Ishikawa (cell line): ENCODE measurements around the gene WNK4.

Experiments
- CEBPB ChIP-seq: IDR thresholded peaks from 2 replicates; pipeline ENCODE4 v1.6.1; 2012
- CREB1 ChIP-seq: IDR thresholded peaks from 2 replicates; pipeline ENCODE4 v1.6.1; 2012; ENCODE audit warnings: low read depth
- EGR1 ChIP-seq: IDR thresholded peaks from 2 replicates; pipeline ENCODE4 v1.6.1; 2012
- EP300 ChIP-seq: IDR thresholded peaks from 2 replicates; pipeline ENCODE4 v1.6.1; 2012; ENCODE audit warnings: borderline replicate concordance
- FOXM1 ChIP-seq: IDR thresholded peaks from 2 replicates; pipeline ENCODE4 v1.6.1; 2012; ENCODE audit warnings: low read depth, borderline replicate concordance
- MAX ChIP-seq: IDR thresholded peaks from 2 replicates; pipeline ENCODE4 v1.6.1; 2012
- NFIC ChIP-seq: IDR thresholded peaks from 2 replicates; pipeline ENCODE4 v1.6.1; 2012
- RAD21 ChIP-seq: IDR thresholded peaks from 2 replicates; pipeline ENCODE4 v1.6.1; 2012; ENCODE audit warnings: low read depth
- REST ChIP-seq: IDR thresholded peaks from 2 replicates; pipeline ENCODE4 v1.6.1; 2012; ENCODE audit warnings: low read depth, mild to moderate bottlenecking
- TAF1 ChIP-seq: IDR thresholded peaks from 2 replicates; pipeline ENCODE4 v1.6.1; 2012; ENCODE audit warnings: low read depth, mild to moderate bottlenecking
- TCF12 ChIP-seq: IDR thresholded peaks from 2 replicates; pipeline ENCODE4 v1.6.1; 2012; ENCODE audit warnings: low read depth
- TEAD4 ChIP-seq: IDR thresholded peaks from 2 replicates; pipeline ENCODE4 v1.6.1; 2012
- YY1 ChIP-seq: IDR thresholded peaks from 2 replicates; pipeline ENCODE4 v1.6.1; 2012; ENCODE audit warnings: low read depth
- ZBTB7A ChIP-seq: IDR thresholded peaks from 2 replicates; pipeline ENCODE4 v1.6.1; 2012; ENCODE audit warnings: low read depth
- TF ChIP-seq, protein P1 (sequence below): IDR thresholded peaks from 2 replicates; pipeline ENCODE4 v1.6.1; 2012

WNK4 gene

GRCh38 chr17:42773290-42774035, 6.9 kb upstream of the WNK4 start, which contains the start of gene VPS25:
TSS of gene VPS25 (plus strand) at chr17:42773449. CDS start at chr17:42773476, 27 bp downstream.
- TF ChIP-seq, protein P1, sequence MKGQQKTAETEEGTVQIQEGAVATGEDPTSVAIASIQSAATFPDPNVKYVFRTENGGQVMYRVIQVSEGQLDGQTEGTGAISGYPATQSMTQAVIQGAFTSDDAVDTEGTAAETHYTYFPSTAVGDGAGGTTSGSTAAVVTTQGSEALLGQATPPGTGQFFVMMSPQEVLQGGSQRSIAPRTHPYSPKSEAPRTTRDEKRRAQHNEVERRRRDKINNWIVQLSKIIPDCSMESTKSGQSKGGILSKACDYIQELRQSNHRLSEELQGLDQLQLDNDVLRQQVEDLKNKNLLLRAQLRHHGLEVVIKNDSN: peak; percentile 61
- TF ChIP-seq TCF12 (peak; percentile 82), EP300 (no peak), TAF1 (peak; percentile 99), FOXM1 (no peak), YY1 (peak; percentile 86), TEAD4 (no peak; the same call in 1 of the 2 replicates), NFIC (0 out of 2 replicates have a peak, but pooled peaks have one; percentile 21), RAD21 (peak; percentile 3; the same call in 1 of the 2 replicates), REST (no peak), CEBPB (no peak; the same call in 1 of the 2 replicates), ZBTB7A (no peak), EGR1 (no peak), CREB1 (no peak), MAX (peak; percentile 62)

GRCh38 chr17:42774066-42774745, 6.2 kb upstream of the WNK4 start:
- TF ChIP-seq TEAD4 (0 out of 2 replicates have a peak, but pooled peaks have one; percentile 9), MAX (no peak), CEBPB (0 out of 2 replicates have a peak, but pooled peaks have one; percentile 1), EP300 (peak; percentile 20; the same call in 1 of the 2 replicates)

DNA sequence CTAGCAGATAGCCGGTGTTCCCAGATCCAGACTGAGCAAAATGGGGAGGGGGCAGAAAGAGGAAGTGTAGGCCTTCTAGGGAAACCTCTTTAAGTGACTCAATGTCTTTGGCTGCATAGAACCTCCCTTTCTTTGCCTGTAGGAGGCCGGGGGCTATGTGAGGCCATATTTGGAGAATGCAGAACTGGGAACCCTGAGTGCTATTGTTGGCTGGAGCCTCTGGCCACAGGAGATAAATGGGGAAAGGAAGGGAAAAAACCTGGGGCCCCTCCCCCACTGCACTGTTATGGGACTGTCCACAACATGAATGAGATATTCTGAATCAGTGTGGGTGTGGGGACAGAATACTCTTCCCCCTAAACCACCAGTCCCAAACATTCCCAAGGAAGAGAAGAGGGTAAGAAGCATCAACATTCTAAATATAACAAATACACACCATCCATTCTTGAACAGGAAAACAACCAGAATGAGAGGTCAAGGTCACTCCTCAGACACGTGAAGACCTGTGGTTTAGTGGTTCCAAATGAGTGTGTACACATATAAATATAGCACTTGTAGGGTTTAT, 4.8 kb upstream of the WNK4 start:
- no peak for TF ChIP-seq YY1
- TF ChIP-seq REST: no peak
- TF ChIP-seq MAX: no peak
- no peak for TF ChIP-seq RAD21
- no peak for TF ChIP-seq CEBPB
- TF ChIP-seq EGR1: no peak
- TF ChIP-seq TCF12: no peak
- TF ChIP-seq, protein P1: no peak
- TF ChIP-seq NFIC: no peak
- no peak for TF ChIP-seq EP300
- TF ChIP-seq CREB1: no peak
- no peak for TF ChIP-seq TEAD4
- no peak for TF ChIP-seq TAF1

- TF ChIP-seq NFIC: no peak
These were observed 1.8 kb upstream of the WNK4 start for GRCh38 chr17:42778570-42778969.

DNA sequence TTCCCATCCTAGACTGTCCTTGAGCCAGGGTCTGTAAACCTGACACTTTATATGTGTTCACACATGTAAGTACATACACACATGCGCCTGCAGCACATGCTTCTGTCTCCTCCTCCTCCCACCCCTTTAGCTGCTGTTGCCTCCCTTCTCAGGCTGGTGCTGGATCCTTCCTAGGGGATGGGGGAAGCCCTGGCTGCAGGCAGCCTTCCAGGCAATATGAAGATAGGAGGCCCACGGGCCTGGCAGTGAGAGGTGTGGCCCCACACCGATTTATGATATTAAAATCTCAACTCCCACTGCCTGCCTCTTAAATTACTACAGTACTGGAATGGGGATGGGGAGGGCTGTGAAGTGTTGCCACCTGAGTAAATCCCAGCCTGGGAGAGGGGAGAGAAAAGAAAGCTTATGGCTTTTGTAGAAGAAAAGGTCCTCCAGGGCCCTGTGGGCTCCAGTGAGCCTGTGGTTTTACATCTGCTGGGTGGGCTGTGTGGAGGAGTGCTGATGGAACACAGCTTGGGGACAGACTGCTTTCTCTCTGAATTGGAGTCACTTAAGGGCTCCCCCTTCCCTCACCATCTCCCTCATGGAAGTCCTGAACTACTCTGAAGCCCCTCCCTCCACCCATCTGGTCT, 990 bp upstream of the WNK4 start:
- TF ChIP-seq FOXM1 (no peak), MAX (no peak), TEAD4 (no peak), REST (no peak), EGR1 (no peak), CREB1 (no peak)
